GM21717 (cell line): Measurements from ENCODE around the gene BCL2.

Experiments
- ATAC-seq: cut with Tn5 transposase; IDR thresholded peaks from one replicate; pipeline ENCODE4 v1.9.1; 2021; ENCODE audit warnings: mild to moderate bottlenecking, moderate library complexity; ENCODE audit not compliant: unreplicated experiment

The BCL2 gene

DNA sequence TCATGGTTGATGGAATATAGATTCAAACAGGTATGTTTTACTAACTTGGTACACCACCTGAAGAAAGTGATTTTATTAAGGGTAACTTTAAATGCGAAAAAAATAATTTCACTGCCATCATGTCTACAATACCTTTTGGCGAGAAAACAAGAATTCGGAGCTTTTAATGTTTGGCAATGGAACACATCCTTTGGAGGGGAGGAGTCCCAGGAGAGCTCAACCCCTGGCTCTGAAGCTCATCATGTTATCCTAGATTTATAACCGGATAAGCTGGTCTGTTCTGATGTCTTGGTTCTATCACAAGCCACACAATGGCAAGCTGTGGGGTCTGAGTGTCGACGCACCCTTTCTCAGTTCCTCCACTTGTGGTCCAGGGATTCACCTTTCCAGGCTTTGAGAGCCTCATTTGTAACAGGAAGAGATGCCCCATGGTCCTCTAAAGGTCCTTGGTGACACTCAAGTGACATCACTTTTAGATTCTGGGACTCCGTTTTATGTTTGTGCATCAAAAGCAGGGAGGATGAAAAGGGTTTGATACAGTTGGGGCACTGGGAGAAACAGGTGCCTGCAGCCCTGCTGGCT lies 172.7 kb downstream of the BCL2 start:
- no peak for ATAC-seq

DNA sequence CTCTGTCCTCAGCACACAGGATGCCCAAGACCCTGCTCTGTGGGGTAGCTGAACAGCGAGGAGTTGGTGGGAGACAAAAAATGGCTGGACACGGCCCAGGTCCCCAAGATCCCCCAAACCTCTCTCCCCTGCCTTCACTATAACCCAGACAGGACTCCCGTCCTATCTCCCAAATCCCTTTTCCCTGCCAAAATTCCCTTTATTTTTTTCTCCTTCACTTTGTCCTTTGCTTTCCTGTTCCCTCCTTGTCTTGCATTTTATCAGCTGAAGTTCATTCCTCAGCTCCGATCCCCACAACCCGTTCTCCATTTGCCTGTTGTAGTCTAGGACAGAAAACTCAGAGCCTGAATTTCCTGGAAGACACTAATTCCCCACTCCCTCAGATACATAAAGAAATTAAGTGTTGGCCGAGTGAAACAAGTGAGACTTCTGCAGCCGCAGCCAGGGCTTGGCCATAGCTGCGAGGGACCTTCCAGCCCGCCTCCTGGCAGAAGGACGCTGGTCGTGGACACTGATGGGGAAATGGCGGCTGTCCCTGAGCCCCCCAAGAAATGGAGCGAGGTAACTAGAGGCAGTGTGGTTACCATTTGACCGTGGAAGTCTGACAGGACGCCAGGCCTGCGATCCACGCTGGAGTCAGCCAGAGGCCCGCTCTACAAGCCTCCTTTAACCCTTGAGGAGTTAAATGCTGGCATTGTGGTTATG lies 173.6 kb downstream of the BCL2 start:
- ATAC-seq = no peak

DNA sequence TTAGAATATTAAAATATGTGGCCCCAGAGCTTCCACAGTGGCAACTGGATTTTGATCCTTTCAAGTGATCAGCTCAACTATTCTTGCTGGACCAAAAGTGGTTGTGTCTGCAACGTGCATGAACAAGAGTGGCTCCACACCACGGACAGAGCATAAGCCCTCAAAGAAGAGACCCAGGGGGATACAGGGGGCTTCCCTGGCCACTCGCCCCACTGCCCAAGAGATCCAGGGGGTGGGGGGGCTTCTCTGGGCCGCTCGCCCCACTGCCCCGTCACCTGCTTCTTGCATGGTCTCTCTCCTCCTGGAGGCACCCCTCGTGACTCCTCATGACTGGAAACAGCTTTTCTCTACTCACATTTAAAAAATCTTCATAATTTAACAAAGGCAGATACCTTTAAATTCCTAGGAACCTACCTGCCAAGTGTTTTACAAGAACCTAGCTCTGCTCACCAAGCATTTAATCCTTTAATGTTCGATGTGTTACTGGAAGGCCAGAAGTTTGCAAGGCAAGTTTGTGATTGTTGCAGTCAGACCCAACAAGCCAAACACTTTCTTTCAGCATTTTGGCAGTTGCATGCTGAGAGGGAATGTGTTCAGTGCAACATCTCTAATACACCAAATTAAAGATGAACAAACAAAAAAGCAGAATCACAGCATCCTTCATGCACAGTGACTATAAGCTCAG lies 174.3 kb downstream of the BCL2 start:
- ATAC-seq = no peak

DNA sequence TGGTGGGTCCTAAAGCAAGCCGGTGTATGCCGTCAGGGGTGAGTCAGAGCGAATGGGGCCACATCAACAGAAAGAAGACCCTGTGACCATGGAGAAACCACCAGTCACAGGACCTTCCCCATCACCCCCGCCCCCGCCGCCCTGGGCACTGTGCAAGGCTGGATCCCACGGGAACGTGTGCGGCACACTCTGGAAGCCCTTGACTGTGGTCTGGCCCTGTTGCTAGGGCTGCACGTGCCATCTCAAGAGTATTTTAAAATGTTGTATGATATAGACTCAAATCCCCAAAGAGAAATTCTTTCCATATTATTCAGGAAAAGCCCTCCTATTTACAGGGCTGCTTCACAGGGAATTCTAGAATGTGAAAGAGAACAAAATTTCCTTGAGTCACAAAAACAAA lies 174.8 kb downstream of the BCL2 start:
- no peak for ATAC-seq

DNA sequence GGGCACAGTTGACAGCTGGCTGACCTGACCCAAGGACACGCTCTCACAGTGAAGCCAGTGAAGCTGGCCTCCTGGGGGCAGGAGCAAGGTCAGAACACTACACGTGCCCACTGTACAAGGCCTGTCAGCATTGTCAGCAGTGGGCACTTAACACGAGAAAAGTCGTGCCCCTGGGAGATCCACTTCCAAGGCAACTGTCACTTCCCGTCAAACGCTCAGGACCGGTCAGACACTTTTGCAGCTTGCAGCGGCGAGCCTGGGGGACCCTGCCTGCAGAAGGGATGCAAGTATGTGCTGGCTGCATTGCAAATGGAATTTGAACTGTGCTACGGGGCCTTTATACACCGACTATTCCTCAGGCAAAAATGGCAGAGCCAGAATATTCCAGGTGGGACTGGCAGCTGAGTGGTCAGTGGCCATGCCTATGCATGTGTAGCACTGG lies 176.2 kb downstream of the BCL2 start:
- ATAC-seq = no peak

DNA sequence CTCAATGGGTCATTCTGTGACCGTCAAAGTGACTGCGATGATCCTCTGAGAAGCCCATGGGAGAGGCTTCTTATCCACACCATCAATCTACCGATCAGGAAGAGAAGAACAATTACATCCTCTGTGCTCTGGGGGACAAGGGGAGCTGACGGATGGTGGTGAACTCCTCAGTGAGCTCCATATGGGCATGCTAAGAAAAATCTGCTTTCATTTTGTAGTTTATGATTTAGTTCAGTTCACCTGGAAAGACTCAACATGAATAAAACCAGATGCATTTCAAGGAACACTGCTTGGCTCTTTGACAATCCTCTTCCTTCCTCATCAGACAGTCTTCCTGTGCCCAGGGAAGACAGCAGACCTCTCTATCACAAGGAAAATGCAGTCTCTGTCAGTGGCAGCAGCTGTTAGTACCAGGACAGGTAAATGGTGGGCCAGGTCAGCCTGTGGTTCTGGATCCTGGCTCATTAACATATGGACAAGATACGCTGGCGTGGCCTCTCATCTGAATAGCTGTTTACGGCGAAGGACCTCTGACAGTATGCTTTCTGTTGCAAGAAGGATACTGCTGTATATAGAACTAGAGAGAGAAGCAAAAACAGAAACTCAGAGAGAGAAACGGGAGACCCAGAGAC lies 176.9 kb downstream of the BCL2 start:
- ATAC-seq = no peak

DNA sequence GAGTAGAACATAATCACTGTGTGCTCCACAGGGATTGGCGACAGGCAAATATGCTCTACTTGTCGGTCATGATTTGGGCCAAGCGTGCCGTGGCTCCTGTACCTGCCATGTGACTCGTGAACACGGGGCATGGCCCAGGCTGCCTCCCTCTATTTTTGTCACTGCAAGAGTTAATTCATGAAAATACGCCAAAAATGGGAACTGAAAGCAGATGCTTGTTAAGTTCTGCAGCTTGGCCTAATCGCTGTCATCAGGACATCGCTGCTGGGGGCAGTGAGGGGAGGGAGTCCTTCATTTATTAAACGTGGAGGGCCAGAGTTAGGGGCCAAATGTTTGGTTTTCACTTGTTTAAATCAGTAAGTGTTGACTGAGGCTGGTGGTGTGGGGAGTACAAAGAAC lies 177.8 kb downstream of the BCL2 start:
- ATAC-seq = peak; percentile 41

DNA sequence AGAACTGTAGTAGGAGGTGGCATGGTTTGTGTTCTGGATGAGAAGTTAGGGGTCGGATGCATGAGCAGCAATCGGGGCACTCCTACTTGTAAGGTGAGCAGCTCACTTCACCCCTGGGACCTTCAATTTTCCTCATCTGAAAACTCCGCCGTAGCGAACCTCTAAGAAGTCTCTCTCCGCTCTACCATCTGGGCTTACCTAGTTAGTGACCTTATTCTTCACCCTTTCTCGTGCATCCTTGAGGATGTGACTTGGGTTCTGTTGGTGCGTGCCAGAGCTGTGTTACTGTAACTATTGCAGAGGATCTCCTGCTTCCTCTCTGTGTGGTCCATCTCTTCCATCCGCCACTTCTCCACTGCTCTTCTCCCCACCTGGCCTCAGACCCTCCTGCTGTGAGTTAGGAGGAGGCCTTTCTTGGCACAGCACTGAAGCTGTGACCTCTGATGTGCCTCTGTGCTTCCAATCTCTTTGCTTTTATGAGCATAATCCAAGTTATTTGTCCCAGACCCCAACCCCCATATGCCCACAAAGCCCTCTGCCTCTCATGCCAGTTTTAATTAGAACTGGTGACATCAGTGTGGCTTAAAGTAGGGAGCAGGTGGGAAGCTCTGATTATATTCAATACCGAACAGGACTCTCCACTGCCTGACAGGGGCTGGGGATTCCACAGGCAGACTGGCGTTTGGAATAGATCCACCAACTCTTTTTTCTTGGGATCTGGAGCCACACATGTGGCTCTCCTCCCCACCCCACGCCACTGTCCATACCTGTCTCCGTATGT lies 178.4 kb downstream of the BCL2 start:
- ATAC-seq = no peak

DNA sequence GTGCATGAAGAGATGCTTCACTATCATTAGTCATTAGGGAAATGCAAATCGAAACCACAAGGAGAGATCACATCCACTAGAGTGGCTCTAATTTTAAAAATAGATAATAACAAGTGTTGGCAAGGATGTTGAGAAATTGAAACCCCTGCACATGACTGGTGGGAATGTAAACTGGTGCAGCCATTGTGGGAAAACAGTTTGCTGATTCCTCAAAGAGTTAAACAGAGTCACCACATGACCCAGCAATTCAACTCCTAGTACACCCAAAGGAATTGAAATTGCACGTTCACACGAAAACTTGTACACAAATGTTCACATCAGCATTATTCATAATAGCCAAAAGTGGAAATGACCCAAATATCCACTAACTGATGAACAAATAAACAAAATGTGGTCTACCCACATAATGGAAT lies 179.5 kb downstream of the BCL2 start:
- ATAC-seq = no peak

DNA sequence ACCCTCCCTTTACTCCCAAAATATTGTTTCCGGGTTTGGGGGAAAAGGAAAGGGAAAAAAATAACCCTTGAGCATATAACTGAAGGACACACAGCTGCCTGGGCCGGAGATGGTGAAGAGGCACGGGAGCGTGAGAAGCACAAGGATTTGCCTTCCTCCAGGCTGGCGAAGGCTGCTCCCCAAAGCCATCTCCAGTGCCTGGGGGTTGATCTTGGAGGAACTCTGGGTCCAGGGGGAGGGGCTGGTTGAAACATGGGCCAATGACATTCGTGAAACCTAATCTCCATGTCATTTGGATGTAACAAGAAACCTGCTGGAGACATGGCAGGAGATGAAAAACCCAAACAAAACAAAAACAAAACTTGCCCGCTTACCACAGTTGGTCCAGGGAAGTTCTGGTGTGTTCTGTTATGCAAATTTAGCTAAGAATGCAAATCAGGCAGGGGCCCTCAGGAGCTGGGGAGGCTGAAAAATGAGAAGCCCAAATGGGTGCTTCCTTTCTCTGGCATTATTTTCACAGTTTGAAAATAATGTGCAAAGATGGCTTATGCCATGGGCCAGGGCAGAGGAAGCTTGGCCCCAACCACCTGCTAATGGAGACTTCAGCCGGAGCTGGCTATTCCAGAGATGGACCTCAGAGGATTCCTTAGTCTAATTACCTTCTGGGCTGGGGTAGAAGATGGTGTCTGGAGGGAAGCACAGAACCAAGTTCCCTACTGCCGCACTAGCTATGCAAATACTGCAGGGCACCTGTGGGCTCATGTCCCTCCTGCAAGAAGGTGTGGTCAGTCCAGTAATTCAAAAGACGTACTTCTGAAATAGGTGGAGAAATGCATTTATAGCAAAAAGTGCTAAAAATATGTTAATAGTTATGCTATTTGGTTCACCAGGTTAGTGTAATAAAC lies 180.9 kb downstream of the BCL2 start:
- peak; percentile 55 for ATAC-seq

DNA sequence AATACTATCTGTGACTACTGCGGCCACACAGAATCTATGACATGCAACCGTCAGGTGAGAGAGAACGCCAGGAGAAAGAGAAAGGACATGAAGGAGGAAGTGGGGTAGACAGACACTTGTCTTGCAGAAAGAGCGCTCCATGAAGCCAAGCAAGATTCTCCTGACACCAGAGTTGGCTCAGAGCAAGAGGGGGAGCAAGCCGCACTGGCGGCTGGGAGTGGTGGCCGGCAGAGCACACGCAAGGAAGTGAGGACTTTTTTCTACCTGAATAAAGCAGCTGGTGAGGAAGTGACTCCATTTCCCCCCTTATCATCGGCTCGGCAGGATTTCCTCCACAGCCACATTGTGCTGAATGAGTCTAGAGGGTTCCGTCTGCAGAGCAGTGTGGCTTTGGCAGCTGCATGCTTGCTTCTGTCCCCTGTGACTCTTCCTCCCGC lies 181.6 kb downstream of the BCL2 start:
- ATAC-seq = no peak

DNA sequence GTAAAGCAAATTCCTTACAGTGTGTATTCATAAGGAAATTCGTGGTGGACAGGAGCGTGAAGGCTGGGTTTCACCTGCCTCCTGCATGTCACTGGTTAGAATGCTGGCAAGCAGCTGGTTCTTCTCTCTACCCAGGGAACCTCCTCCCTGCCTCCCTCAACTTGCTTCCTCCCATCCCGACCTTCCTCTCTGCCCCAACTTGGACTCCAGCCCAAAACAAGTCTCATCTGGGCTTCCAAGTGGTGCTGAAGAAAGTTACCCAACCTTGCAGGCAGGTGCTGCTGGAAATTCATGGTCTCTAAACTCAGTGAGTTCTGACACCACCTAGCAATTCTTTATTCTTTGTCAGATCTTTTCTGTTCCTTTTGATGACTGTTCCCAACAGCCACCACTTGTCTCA lies 184.5 kb downstream of the BCL2 start:
- ATAC-seq = no peak

DNA sequence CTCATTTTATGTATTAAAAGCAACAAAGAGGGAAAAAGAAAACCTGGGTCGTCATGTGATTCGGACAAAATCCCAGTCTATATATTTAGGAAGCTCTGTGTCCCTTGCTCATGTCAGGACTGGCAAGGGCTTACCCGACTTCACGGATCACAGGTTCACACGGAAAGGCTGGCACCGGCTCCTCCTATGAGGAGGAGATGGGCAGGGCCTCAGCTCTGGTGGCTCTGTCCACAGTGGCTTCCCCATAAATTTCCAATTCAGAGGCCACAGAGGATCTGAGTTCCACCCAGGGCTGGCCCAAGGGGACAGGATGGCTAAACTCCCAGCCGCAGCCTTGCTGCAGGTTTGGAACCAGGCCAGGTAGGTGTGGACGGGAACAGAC lies 186.8 kb downstream of the BCL2 start:
- ATAC-seq = no peak

DNA sequence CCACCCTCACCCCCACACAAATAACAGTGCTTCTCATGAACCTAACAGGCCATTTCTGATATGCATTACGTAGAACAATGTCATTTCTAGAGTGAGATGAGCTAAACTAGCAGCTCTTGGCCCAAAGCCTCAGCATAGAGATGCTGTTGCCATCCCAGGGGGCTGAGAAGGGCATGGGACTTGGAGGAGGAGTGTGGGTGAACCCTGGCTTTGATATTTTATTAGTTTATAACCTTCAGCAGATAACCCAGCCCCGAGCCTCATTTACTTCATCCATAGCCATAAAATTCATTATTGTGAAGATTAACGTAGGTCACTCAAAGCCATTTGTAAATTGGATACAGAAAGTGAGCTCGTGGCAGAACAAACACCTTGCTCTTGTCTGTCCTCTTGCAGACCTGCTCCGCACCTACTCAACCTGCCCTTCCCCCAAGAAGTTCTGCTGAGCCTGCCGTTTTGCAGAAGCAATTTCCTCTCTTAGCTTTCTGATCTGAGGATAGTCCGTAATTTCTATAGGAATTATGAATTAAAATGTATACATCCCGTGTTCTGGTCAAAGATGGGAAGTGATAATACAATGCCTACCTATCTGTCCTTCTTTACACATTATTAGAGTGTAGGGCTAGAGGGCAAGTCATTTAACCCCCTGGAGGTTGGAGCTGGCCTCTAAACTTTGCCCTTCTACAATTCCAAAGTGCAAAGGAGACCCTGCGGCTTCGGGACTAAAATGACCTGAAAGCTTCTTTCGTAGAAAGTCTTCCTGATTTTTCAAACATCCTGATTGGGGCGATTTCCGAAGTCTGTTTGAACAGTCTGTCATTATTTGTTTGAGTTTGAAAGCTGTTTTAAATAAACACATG lies 187.4 kb downstream of the BCL2 start:
- ATAC-seq = no peak

DNA sequence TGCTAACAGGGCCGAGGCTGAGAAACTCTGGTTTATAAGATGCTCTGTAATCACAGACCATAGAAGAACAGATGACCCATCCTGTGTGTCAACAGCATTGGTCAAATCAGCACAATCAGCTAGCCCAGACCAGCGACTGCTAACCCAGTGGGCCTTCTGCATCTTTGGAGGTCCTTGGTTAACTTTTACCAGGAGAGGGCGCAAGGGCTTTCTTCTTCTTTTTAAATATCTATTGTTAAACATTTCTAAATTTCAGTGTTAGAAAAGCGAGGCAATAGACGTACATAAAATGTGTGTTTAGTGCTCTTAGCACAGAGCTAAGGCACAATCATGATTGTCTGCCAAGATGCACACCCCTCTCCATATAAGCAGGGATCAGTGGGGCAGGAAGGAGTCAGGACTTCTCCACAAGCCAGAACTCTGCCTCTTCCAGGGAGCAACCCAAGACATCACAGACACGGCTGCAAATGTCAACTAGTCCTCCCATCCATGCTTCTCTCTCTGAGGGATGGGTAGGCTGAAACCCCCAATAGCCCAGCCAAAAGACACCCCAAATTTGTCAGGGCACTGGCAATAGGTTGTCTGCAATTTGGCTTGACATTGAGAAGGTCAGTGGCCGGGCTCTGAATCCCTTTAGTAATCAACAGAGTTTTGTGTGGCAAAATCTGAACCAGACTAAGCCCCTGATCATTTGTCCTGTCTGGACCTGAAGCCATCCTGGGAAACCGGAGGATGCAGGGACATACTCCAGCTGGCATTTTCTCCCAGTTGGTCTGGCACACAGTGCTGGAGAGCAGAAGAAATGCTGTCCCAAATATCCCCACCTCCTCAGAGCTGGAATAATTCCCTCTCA lies 188.2 kb downstream of the BCL2 start:
- ATAC-seq = no peak

DNA sequence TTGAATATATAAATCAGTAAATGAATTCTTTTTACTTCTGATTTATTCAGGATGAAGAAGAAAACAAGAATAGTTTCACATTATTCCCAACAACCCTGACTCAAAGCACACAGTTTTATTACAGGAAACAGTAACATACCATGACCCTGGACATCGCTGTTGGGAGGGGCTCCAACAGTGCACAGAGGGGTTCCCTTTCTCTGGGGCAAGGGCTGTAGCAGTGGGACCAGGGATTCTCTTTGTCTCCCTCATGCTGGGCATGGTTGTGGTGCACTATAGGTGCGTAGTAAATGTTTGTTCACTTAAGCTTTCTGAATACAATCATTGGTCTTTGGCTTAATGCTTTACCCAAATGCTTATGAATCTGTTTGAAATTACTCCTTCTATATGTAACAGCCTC lies 189.4 kb downstream of the BCL2 start:
- ATAC-seq = no peak

DNA sequence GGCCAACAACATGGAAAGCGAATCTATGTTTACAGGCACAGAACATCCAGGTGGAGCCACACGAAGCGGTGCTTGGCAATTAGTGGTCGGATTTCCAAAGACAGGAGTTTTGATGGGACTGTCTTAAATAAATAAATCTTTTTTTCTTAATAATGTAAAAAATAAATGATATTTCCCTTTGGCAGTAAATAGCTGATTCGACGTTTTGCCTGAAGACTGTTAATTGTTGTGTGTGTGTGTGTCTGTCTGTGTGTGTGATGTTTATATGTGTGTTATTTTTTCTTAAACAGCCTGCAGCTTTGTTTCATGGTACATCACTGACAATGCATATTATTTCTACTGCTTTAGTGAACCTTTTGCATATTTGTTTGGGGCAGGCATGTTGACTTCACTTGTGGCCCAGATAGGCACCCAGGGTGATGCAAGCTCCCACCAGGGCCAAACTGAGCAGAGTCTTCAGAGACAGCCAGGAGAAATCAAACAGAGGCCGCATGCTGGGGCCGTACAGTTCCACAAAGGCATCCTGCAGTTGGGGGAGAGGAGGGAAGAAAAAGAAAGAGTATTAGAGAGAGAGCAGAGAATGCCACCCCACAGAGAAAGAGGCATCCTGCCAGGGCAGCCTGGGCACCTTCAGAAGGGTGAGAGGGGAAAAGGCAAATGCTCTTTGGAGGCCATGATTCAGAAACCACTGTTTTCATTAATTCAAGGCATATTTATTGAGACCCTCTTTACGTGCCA lies 191.2 kb downstream of the BCL2 start:
- ATAC-seq = no peak
